Stimulated activated CD4-positive, alpha-beta T cell treated with anti-CD3 and anti-CD28 coated beads, Interleukin-12 subunit alpha, Interleukin-12 subunit beta, amount 100 ng/mL, for 48 hours (primary cell): ENCODE results near the gene GOLGA6L6.
"Not testable (repeated sequence)": the region's sequence is repeated elsewhere in the genome, so short reads cannot be mapped to it uniquely, and the experiment has no call there.

ENCODE experiments used
- DNase-seq, 3 donors: peaks; one replicate each; pipeline ENCODE4 v3.0.0-alpha.2; 2020; ENCODE audit warnings: low read depth in 2 of 3, low spot score in 1 of 3

GOLGA6L6 gene

GRCh38 chr15:20541700-20542099 lies at the start of gene GOLGA6L6:
Gene GOLGA6L6 (minus strand): TSS chr15:20541800. CDS start chr15:20541709, 91 bp downstream.
- DNase-seq, result not testable (repeated sequence)

GRCh38 chr15:20590069-20590468 lies 48.5 kb upstream of the GOLGA6L6 start:
- not testable (repeated sequence) for DNase-seq

GRCh38 chr15:20586821-20587220 lies 45.2 kb upstream of the GOLGA6L6 start:
- not testable (repeated sequence) for DNase-seq

GRCh38 chr15:20582726-20583115 lies 41.1 kb upstream of the GOLGA6L6 start:
- DNase-seq, result not testable (repeated sequence)

- not testable (repeated sequence) for DNase-seq
Observed at GRCh38 chr15:20582109-20582725, 40.6 kb upstream of the GOLGA6L6 start.

- DNase-seq, result not testable (repeated sequence)
Observed at GRCh38 chr15:20581261-20582108, 39.9 kb upstream of the GOLGA6L6 start.

GRCh38 chr15:20579662-20580061 lies 38.1 kb upstream of the GOLGA6L6 start:
- DNase-seq, result not testable (repeated sequence)

GRCh38 chr15:20551289-20551688 lies 9.7 kb upstream of the GOLGA6L6 start:
- not testable (repeated sequence) for DNase-seq

- DNase-seq, result not testable (repeated sequence)
Observed at GRCh38 chr15:20505926-20506658, 35.5 kb downstream of the GOLGA6L6 start.

- not testable (repeated sequence) for DNase-seq
Observed at GRCh38 chr15:20502839-20503238, 38.8 kb downstream of the GOLGA6L6 start.

GRCh38 chr15:20501512-20502222 lies 39.9 kb downstream of the GOLGA6L6 start:
- not testable (repeated sequence) for DNase-seq

GRCh38 chr15:20497781-20498180 lies 43.8 kb downstream of the GOLGA6L6 start:
- not testable (repeated sequence) for DNase-seq

GRCh38 chr15:20493035-20493434 lies 48.6 kb downstream of the GOLGA6L6 start:
- not testable (repeated sequence) for DNase-seq

- not testable (repeated sequence) for DNase-seq
Observed at GRCh38 chr15:20492598-20492997, 49.0 kb downstream of the GOLGA6L6 start.

- DNase-seq, result not testable (repeated sequence)
Observed at GRCh38 chr15:20489320-20489719, 52.3 kb downstream of the GOLGA6L6 start.
